GM12878 (cell line): Measurements from ENCODE around the gene SPON2. TPM values are rescaled to one million over a fixed set of nuclear protein-coding genes. Genes with fewer than 3 reads are reported as not detected.
A peak's percentile ranks its signal among the peaks of the same experiment; 100 is the strongest.

Source experiments
- ATAC-seq: fragments of 200-7000 bp; cut with Tn5 transposase; 3 replicates; pipeline ENCODE4 v1.9.1; 2020; ENCODE audit warnings: mild to moderate bottlenecking, moderate library complexity
- BruUV-seq: library from RNA; stranded (reverse); fragments of 400-500 nt; replicated peaks from 2 replicates; lab custom pipeline; 2021; lab: Mats Ljungman, UMichigan
- CTCF ChIA-PET: fragments of 300-600 bp; sonication (Branson Sonifier 250); formaldehyde crosslinking; extraction: SDS; loops from one replicate; lab custom pipeline; 2021; ENCODE audit warnings: inconsistent platforms; lab: Yijun Ruan, JAX
- POLR2A ChIA-PET: fragments of 350-600 bp; formaldehyde crosslinking; extraction: SDS; loops from one replicate; lab custom pipeline; 2021; ENCODE audit warnings: inconsistent platforms; lab: Charles Lee
- RAD21 ChIA-PET: fragments of 300-600 bp; sonication (Branson Sonifier 250); formaldehyde crosslinking; loops from one replicate; lab custom pipeline; 2023; ENCODE audit warnings: antibody characterized with exemption; ENCODE audit not compliant: unreplicated experiment; lab: Charles Lee
- SMC1A ChIA-PET: fragments of 300-600 bp; sonication (Branson Sonifier 250); formaldehyde crosslinking; loops from one replicate; lab custom pipeline; 2023; ENCODE audit not compliant: unreplicated experiment, uncharacterized antibody; lab: Charles Lee
- DNase-seq: peaks from one replicate; pipeline ENCODE4 v3.0.0-alpha.2; 2011; ENCODE audit warnings: low read depth, low spot score
- FAIRE-seq: peaks from 3 replicates; lab custom pipeline; 2011; peaks lifted over from hg19 to GRCh38; lab: Jason Lieb, UNC
- H2AFZ ChIP-seq: 2 replicates; pipeline ENCODE4 v1.6.0; 2011; ENCODE audit warnings: low read depth, low read length, control low read depth; ENCODE audit not compliant: control insufficient read depth
- H3K27ac ChIP-seq: 2 replicates; pipeline ENCODE4 v1.5.1; 2011; ENCODE audit warnings: control low read depth; ENCODE audit not compliant: control insufficient read depth, insufficient read depth
- H3K27me3 ChIP-seq, 2 experiments: replicated peaks in 1 of 2; 2 replicates each; pipeline versions ENCODE4 v1.6.0 to v1.6.1; 2011; ENCODE audit warnings: low read length in 1 of 2; ENCODE audit not compliant: control insufficient read depth in 2 of 2, insufficient read depth in 2 of 2
- H3K36me3 ChIP-seq, 2 experiments: 2 replicates each; pipeline ENCODE4 v1.5.1; 2011; ENCODE audit warnings: low read length in 1 of 2; ENCODE audit not compliant: control insufficient read depth in 2 of 2, insufficient read depth in 2 of 2
- H3K4me1 ChIP-seq: 2 replicates; pipeline ENCODE4 v1.6.1; 2011; ENCODE audit warnings: mild to moderate bottlenecking, low read length, moderate library complexity, mixed read lengths; ENCODE audit not compliant: control insufficient read depth, insufficient read depth
- H3K4me2 ChIP-seq: 2 replicates; pipeline ENCODE4 v1.6.0; 2011; ENCODE audit warnings: control low read depth; ENCODE audit not compliant: control insufficient read depth, insufficient read depth
- H3K4me3 ChIP-seq: fragments of 200-600 bp; sonication (generic); 2 replicates; pipeline ENCODE4 v1.5.1; 2016
- H3K79me2 ChIP-seq: 2 replicates; pipeline ENCODE4 v1.6.0; 2011; ENCODE audit warnings: low read length; ENCODE audit not compliant: control insufficient read depth, insufficient read depth
- H3K9ac ChIP-seq: 2 replicates; pipeline ENCODE4 v1.8.0; 2011; ENCODE audit warnings: low read length, control low read depth, mixed read lengths; ENCODE audit not compliant: control insufficient read depth, insufficient read depth
- H3K9me3 ChIP-seq: replicated peaks from 3 replicates; pipeline ENCODE4 v1.5.1; 2011; ENCODE audit warnings: mild to moderate bottlenecking, low read length; ENCODE audit not compliant: control insufficient read depth, insufficient read depth
- H4K20me1 ChIP-seq: 2 replicates; pipeline ENCODE4 v1.6.0; 2011; ENCODE audit not compliant: control insufficient read depth, insufficient read depth
- ATF7 ChIP-seq: fragments of 450-650 bp; IDR thresholded peaks from 2 replicates; pipeline ENCODE4 v1.6.1; 2016; ENCODE audit warnings: low read depth, mild to moderate bottlenecking
- CHD4 ChIP-seq: fragments of 200-600 bp; sonication (generic); IDR thresholded peaks from 2 replicates; pipeline ENCODE4 v1.6.1; 2016; ENCODE audit warnings: mild to moderate bottlenecking
- CTCF ChIP-seq, 3 experiments: IDR thresholded peaks in 2 of 3; conservative IDR thresholded peaks in 1 of 3; 2 replicates each; pipeline ENCODE4 v1.5.1; 2011; ENCODE audit warnings: low read depth in 3 of 3, low read length in 3 of 3, mild to moderate bottlenecking in 3 of 3, control low read depth in 2 of 3, moderate library complexity in 2 of 3, inconsistent platforms in 1 of 3, mixed read lengths in 1 of 3; ENCODE audit not compliant: control insufficient read depth in 2 of 3, insufficient read depth in 1 of 3; ENCODE audit errors: extremely low read depth in 1 of 3
- FOXK2 ChIP-seq: fragments of 450-650 bp; IDR thresholded peaks from 2 replicates; pipeline ENCODE4 v1.6.1; 2017; ENCODE audit warnings: mild to moderate bottlenecking, moderate library complexity
- JUND ChIP-seq: IDR thresholded peaks from 2 replicates; pipeline ENCODE4 v1.6.1; 2012; ENCODE audit warnings: low read depth, mild to moderate bottlenecking, low read length, improper control_type of control experiment, moderate library complexity
- NBN ChIP-seq: fragments of 450-650 bp; IDR thresholded peaks from 2 replicates; pipeline ENCODE4 v1.6.1; 2016
- NR2C1 ChIP-seq: fragments of 450-650 bp; IDR thresholded peaks from 2 replicates; pipeline ENCODE4 v1.6.1; 2017; ENCODE audit warnings: antibody characterized with exemption, mild to moderate bottlenecking, moderate library complexity
- NR2C2 ChIP-seq: IDR thresholded peaks from 2 replicates; pipeline ENCODE4 v1.6.1; 2011; ENCODE audit warnings: borderline replicate concordance, low read depth; ENCODE audit not compliant: control insufficient read depth, insufficient read length
- PML ChIP-seq: IDR thresholded peaks from 2 replicates; pipeline ENCODE4 v1.6.1; 2012; ENCODE audit warnings: low read length, inconsistent platforms
- SMAD5 ChIP-seq: IDR thresholded peaks from 2 replicates; pipeline ENCODE4 v1.6.1; 2016; ENCODE audit warnings: antibody characterized with exemption, low read depth
- SREBF2 ChIP-seq: IDR thresholded peaks from 2 replicates; pipeline ENCODE4 v1.6.1; 2012; ENCODE audit warnings: mild to moderate bottlenecking, low read length
- ZBTB40 ChIP-seq: fragments of 450-650 bp; IDR thresholded peaks from 2 replicates; pipeline ENCODE4 v1.6.1; 2016; ENCODE audit warnings: mild to moderate bottlenecking, moderate library complexity, borderline replicate concordance
- WGBS: methylation state at CpG from one replicate; pipeline ENCODE4 v1.1.6; 2016; ENCODE audit warnings: low lambda C conversion rate; ENCODE audit not compliant: insufficient replicate concordance, insufficient coverage; ENCODE audit errors: missing lambda C conversion rate; 5-methylcytosine and 5-hydroxymethylcytosine counted together
- in situ Hi-C: fragments of 300-500 bp; cut with MboI; formaldehyde crosslinking; loops from 9 replicates; pipeline ENCODE4 v1.14.3; 2018; ENCODE audit warnings: mixed read lengths
- intact Hi-C: fragments of 100-400 bp; cut with micrococcal nuclease; formaldehyde crosslinking; loops from one replicate; pipeline ENCODE4 v1.14.2; 2022; ENCODE audit not compliant: unreplicated experiment
- polyA plus RNA-seq, 11 experiments: library from polyadenylated mRNA; depleted of rRNA in 4 of 11; unstranded in 6 of 11; stranded (reverse) in 5 of 11; fragments of >200 nt; fragmentation: Nextera tagmentation in 4 of 11; fragmentation: Illumina TruSeq in 1 of 11; extraction: Ambion mirVana in 4 of 11; extraction: Trizol in 1 of 11; gene quantifications; 1 replicate in 1 of 11; 2 replicates in 10 of 11; pipeline versions ENCODE4 v1.2.1 to v1.2.3, GENCODE V29; 2011 to 2016; ENCODE audit warnings: inconsistent platforms in 2 of 11, missing spikeins in 2 of 11, low read depth in 1 of 11
- total RNA-seq, 4 experiments: library from RNA; depleted of rRNA in 3 of 4; stranded (reverse); fragments of >200 nt in 3 of 4; fragmentation: Illumina TruSeq in 1 of 4; extraction: Trizol in 1 of 4; gene quantifications; 2 replicates each; pipeline versions ENCODE4 v1.2.1 to v1.2.3, GENCODE V29; 2013 to 2021

The SPON2 gene
- total and polyA plus RNA-seq, 10 of the 15 experiments (the other 5 are each of a cell fraction or from before 2014, with no cell fraction given), result 1.1 to 11.2 (median 7.3) TPM

GRCh38 chr4:1137850-1138249 lies 34.5 kb downstream of the SPON2 start (continued):
- TF ChIP-seq CTCF (IDR thresholded peaks at IDR 0.05 in 2 of 3, conservative IDR thresholded peaks at IDR 0.05 in 1 of 3; ENCODE audit: control insufficient read depth in 2 of 3, extremely low read depth in 1 of 3, insufficient read depth in 1 of 3, low read depth in 3 of 3, low read length in 3 of 3), result no peak

- Histone ChIP-seq H4K20me1 (no peaks in the 10 kb centered on the region), H3K4me3 (no peak overlapping the region), H3K9me3 (no peaks in the 10 kb centered on the region; the same call in 1 of the 3 replicates), H3K36me3 (no peaks in the 10 kb centered on the region), H3K79me2 (no peaks in the 10 kb centered on the region), H3K27ac (no peak overlapping the region), H3K4me2 (peak overlapping the region; percentile 31), H2AFZ (peak overlapping the region; percentile 85), H3K9ac (no peak overlapping the region), H3K27me3 (no peaks in the 10 kb centered on the region), H3K4me1 (no peaks in the 10 kb centered on the region; the same call in none of the 2 replicates)
- ChIA-PET CTCF (interaction anchor here (1.0 to 2.0 kb wide), 6 partner anchors 15 to 209 kb away, joined by 3 to 17 read pairs (median 4); partner anchors contain the start of gene UVSSA), RAD21 (interaction anchor here (0.9 to 1.5 kb wide), 5 partner anchors 26 to 216 kb away, joined by 3 to 13 read pairs (median 4); partner anchors contain the start of genes CTBP1 and UVSSA), POLR2A (interaction anchor here (0.9 to 1.8 kb wide), 2 partner anchors 22 to 210 kb away, joined by 3 to 4 read pairs; partner anchors contain the start of gene UVSSA), SMC1A (interaction anchor here (0.9 to 2.9 kb wide), 11 partner anchors 10 to 209 kb away, joined by 3 to 17 read pairs (median 4); no protein-coding TSS in a partner anchor)
- FAIRE-seq (peak; percentile 23), DNase-seq (peak; percentile 9), ATAC-seq (no peak)
- in situ Hi-C loops, result no loop called here
- intact Hi-C loops, result no loop called here
- no TSS peak for BruUV-seq
- WGBS, result 36% methylated on average over 8 of the region's 8 CpGs
- TF ChIP-seq CTCF (IDR thresholded peaks at IDR 0.05 in 2 of 3, conservative IDR thresholded peaks at IDR 0.05 in 1 of 3; ENCODE audit: control insufficient read depth in 2 of 3, extremely low read depth in 1 of 3, insufficient read depth in 1 of 3, low read depth in 3 of 3, low read length in 3 of 3) (no peak), NBN (no peak), NR2C2 (no peak), ATF7 (no peak), SMAD5 (no peak), SREBF2 (no peak), FOXK2 (no peak), PML (no peak), ZBTB40 (peak; percentile 81), CHD4 (no peak), JUND (no peak), NR2C1 (no peak)
These were observed 35.2 kb downstream of the SPON2 start for GRCh38 chr4:1137063-1137776.
